Left lung (tissue), 10 donors: Measurements from ENCODE around the gene PKD1. TPM values are rescaled to one million over a fixed set of nuclear protein-coding genes. Genes with fewer than 3 reads are reported as not detected.
A peak's percentile ranks its signal among the peaks of the same experiment; 100 is the strongest.

ENCODE experiments used
- ATAC-seq: fragments of 200-7000 bp; cut with Tn5 transposase; one replicate; pipeline ENCODE4 v1.9.1; 2020; ENCODE audit warnings: moderate library complexity
- DNase-seq, 4 donors: peaks; one replicate each; pipeline ENCODE4 v3.0.0-alpha.2; 2013 to 2020
- H3K27ac ChIP-seq, 2 donors: fragments of 200-600 bp; sonication (generic) in 1 of 2; one replicate each; pipeline versions ENCODE4 v1.5.0 to v1.8.0; 2020 to 2021
- H3K27me3 ChIP-seq, 2 donors: fragments of 200-600 bp; sonication (generic) in 1 of 2; one replicate each; pipeline versions ENCODE4 v1.5.0 to v1.8.0; 2020 to 2021
- H3K36me3 ChIP-seq, 2 donors: fragments of 200-600 bp; sonication (generic) in 1 of 2; one replicate each; pipeline versions ENCODE4 v1.5.0 to v1.8.0; 2020 to 2021
- H3K4me1 ChIP-seq, 2 donors: fragments of 200-600 bp; one replicate each; pipeline ENCODE4 v1.8.0; 2021
- H3K4me3 ChIP-seq, 2 donors: fragments of 200-600 bp; sonication (generic) in 1 of 2; one replicate each; pipeline versions ENCODE4 v1.5.0 to v1.8.0; 2020 to 2021; ENCODE audit warnings: mild to moderate bottlenecking in 1 of 2
- H3K9me3 ChIP-seq, 2 donors: fragments of 200-600 bp; sonication (generic) in 1 of 2; one replicate each; pipeline versions ENCODE4 v1.5.0 to v1.8.0; 2020 to 2021
- intact Hi-C, 2 donors: fragments of 100-400 bp; cut with DNase I; formaldehyde crosslinking; loops; one replicate each; pipeline versions ENCODE4 v1.11.2 to v1.14.2; 2022
- polyA plus RNA-seq, 6 donors: library from polyadenylated mRNA; unstranded; fragments of 120-200 nt; gene quantifications; one replicate each; pipeline ENCODE4 v1.2.1, GENCODE V29; 2013; ENCODE audit not compliant: insufficient read length in 6 of 6
- total RNA-seq, 2 donors: library from RNA; stranded (reverse); fragmentation: NEBNext Ultra II Directional; extraction: Animal tissue kit (Norgen Biotek cat#: 25700); gene quantifications; one replicate each; pipeline ENCODE4 v1.2.1, GENCODE V29; 2021
- TF ChIP-seq, protein P1 (sequence below), 2 donors: fragments of 200-600 bp; sonication (generic) in 1 of 2; IDR thresholded peaks; one replicate each; pipeline versions ENCODE4 v1.5.0 to v1.8.0; 2021; ENCODE audit warnings: antibody characterized with exemption in 2 of 2
- donor health status: DM: no; HTN: yes; CAD: no.
- donor health status: DM: no; HTN: no; CAD: no.

PKD1 gene
- total and polyA plus RNA-seq, 8 donors = 63.2 to 165 (median 101) TPM

DNA sequence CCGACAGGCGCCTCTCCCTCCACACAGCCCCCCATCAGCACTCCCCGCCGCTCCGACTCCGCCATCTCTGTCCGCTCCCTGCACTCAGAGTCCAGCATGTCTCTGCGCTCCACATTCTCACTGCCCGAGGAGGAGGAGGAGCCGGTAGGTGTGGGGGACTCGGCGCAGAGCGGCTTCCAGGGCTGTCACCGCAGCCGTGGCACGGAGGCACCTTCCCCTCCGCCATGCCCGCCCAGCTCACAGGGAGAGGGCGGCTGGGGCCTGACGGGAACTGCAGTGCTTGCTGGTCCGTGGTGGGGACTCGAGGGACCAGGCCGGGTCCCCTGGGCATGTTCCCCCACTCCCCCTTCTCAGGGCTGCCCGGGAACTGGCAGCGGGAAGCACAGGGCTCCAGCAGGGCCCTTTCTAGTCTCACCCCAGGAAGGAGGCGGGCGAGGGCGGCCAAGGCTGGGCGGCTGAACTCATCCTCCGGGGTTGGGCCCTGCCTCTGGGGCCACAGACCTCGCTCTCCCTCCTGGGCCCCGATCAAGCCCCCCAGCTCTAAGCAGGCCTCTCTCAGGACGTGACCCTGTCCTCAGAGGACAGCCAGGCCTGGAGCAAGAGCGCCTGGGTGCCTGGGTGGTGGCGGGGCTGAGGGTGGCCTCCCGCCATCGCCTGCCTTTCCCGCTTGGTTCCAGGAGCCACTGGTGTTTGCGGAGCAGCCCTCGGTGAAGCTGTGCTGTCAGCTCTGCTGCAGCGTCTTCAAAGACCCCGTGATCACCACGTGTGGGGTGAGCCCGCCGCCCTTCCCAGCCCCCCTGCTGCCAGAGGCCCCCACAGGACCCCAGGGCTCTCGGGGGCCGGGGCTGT lies 35.1 kb upstream of the PKD1 start:
- Histone ChIP-seq H3K4me3 (peak overlapping the region; percentile 9 to 41), H3K36me3 (peaks cover 0 to 100% of the 10 kb centered on the region in 2 donors), H3K27ac (peak overlapping the region in 1 of 2 donors; percentile 78), H3K9me3 (no peaks in the 10 kb centered on the region), H3K4me1 (no peaks in the 10 kb centered on the region), H3K27me3 (no peaks in the 10 kb centered on the region)
- ATAC-seq (no peak), DNase-seq (no peak)
- TF ChIP-seq, protein P1, sequence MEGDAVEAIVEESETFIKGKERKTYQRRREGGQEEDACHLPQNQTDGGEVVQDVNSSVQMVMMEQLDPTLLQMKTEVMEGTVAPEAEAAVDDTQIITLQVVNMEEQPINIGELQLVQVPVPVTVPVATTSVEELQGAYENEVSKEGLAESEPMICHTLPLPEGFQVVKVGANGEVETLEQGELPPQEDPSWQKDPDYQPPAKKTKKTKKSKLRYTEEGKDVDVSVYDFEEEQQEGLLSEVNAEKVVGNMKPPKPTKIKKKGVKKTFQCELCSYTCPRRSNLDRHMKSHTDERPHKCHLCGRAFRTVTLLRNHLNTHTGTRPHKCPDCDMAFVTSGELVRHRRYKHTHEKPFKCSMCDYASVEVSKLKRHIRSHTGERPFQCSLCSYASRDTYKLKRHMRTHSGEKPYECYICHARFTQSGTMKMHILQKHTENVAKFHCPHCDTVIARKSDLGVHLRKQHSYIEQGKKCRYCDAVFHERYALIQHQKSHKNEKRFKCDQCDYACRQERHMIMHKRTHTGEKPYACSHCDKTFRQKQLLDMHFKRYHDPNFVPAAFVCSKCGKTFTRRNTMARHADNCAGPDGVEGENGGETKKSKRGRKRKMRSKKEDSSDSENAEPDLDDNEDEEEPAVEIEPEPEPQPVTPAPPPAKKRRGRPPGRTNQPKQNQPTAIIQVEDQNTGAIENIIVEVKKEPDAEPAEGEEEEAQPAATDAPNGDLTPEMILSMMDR (IDR thresholded peaks at IDR 0.05) = no peak
- intact Hi-C loops = no loop called here

DNA sequence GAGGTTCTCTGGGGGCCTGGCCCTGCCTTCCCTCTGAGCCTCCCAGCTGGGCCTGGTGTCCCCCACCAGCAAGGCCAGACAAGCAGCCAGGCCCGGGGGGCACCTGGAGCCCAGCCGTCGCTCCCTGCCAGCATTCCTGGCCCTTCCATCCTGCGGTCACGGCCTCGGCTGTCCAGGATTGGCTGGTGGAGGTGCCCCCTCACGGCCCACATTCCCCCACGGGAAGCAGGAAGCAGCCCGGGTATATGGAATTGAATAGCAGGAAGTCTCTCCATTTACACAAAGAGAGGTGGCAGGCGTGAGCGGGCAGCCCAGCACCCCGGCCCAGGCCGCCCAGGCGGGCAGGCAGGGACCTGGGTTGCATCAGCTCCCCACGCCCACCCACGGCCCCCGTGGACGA lies 34.4 kb upstream of the PKD1 start:
- peak overlapping the region; percentile 9 to 41 for H3K4me3 ChIP-seq
- DNase-seq = no peak
- H3K36me3 ChIP-seq = peaks cover 0 to 95% of the 10 kb centered on the region in 2 donors
- intact Hi-C loops = no loop called here
- H3K9me3 ChIP-seq = no peaks in the 10 kb centered on the region
- peak; percentile 35 for ATAC-seq
- TF ChIP-seq, protein P1 (IDR thresholded peaks at IDR 0.05) = no peak
- no peaks in the 10 kb centered on the region for H3K27me3 ChIP-seq
- peak overlapping the region; percentile 78 to 84 for H3K27ac ChIP-seq
- H3K4me1 ChIP-seq = no peaks in the 10 kb centered on the region

DNA sequence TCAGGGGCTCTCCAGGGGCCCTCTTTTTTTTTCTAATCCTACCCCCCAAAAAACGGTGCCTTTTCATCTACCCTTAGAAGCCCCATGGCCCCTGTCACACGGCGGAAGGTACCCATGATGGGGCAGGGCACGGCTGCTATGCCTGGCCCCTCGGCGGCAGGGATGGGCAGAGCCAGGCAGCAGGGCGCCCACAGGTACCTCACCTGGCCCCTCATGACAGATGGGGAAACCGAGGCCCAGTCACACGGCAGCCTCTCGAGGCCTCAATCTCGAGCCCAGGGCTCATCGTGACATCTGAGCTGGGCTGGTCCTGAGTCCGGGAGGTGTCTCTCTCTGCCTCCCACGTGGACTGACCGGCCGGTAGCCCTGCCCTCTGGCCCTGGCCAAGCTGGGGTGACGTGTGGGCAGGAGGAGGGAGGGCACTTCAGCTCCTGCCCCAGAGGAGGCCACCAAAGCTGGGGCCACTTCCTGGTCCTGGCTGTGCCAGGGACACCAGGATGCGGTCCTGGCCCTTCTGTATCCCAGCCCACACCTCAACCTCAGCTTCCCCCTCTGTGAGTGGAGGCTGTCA lies 31.5 kb upstream of the PKD1 start:
- ATAC-seq (no peak), DNase-seq (no peak)
- intact Hi-C loops = no loop called here
- Histone ChIP-seq H3K4me3 (no peak overlapping the region), H3K9me3 (no peaks in the 10 kb centered on the region), H3K36me3 (peaks cover 0 to 80% of the 10 kb centered on the region in 2 donors), H3K27me3 (no peaks in the 10 kb centered on the region), H3K4me1 (peaks cover 0 to 1% of the 10 kb centered on the region in 2 donors), H3K27ac (no peak overlapping the region)
- TF ChIP-seq, protein P1 (IDR thresholded peaks at IDR 0.05) = no peak

DNA sequence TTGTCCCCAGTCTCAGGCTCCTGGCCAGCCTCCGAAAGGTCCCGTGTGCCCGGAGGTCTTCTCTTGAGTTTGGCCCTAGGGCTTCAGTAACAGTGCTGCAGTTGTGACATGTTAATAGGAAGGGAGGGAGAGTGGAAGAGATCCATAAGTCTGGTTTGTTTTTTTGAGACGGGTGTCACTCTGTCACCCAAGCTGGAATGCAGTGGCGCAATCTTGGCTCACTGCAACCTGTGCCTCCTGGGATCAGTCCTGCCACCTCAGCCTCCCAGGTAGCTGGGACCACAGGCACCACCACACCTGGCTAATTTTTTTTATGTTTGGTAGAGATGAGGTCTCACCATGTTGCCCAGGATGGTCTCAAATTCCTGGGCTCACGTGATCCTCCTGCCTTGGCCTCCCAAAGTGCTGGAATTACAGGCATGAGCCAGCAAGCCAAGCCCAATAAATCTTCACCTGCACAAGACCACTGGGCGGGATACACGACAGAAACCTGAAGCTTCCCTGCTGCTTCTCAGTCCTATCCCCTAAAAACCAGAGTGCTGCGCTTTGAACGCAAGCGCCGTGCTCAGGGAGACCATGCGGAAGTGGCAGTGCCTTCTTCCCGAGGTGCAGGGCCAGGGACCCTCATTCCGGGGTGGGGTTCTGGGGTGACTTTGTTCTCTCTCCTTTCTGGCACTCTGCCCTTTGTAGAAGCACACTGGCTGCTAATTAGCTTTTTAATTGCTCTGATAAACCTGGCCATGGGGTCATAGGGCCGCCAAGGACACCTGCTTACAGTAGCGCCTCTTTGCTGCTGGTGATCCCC lies 30.8 kb upstream of the PKD1 start:
- H3K27ac ChIP-seq = no peak overlapping the region
- TF ChIP-seq, protein P1 (IDR thresholded peaks at IDR 0.05) = no peak
- H3K4me3 ChIP-seq = no peak overlapping the region
- peaks cover 0 to 74% of the 10 kb centered on the region in 2 donors for H3K36me3 ChIP-seq
- H3K4me1 ChIP-seq = peaks cover 0 to 3% of the 10 kb centered on the region in 2 donors
- DNase-seq (no peak), ATAC-seq (no peak)
- intact Hi-C loops = no loop called here
- H3K9me3 ChIP-seq = no peaks in the 10 kb centered on the region
- H3K27me3 ChIP-seq = no peaks in the 10 kb centered on the region

DNA sequence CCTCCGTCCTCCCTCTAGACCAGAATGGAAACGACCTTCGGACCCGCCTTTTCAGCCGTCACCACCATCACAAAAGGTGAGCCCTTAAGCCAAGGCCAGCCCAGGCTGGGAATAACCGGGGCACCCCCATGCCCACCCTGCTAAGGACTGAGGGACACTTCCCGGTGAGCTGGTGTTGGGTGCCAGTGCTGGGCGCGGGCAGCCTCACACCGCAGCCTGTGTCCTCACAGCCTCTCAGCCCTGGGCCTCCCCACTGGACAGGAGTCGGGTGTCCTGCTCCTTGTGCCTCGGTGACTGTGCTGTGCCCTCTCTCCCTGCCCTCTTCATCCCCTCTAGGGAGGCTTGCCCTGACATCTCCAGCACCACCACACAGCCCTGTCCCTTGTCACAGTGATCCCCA lies 30.2 kb upstream of the PKD1 start:
- intact Hi-C loops = no loop called here
- H3K4me1 ChIP-seq = peaks cover 3 to 4% of the 10 kb centered on the region in 2 donors

More for the DNA sequence above, 30.2 kb upstream of the PKD1 start:
- Histone ChIP-seq H3K9me3 (no peaks in the 10 kb centered on the region), H3K27me3 (no peaks in the 10 kb centered on the region), H3K4me3 (no peak overlapping the region), H3K27ac (no peak overlapping the region), H3K36me3 (peaks cover 0 to 71% of the 10 kb centered on the region in 2 donors)
- TF ChIP-seq, protein P1 (IDR thresholded peaks at IDR 0.05) = no peak
- DNase-seq (no peak), ATAC-seq (no peak)
